ENCODE results near the gene PDGFA.

The PDGFA gene

GRCh38 chr7:471866-472639 lies 47.6 kb downstream of the PDGFA start:
- H2AFZ ChIP-seq (ENCODE audit: low read depth, low read length) = no peak overlapping the region
- H3K27ac ChIP-seq (ENCODE audit: low read length) = no peak overlapping the region
- no peaks in the 10 kb centered on the region for H4K20me1 ChIP-seq (ENCODE audit: insufficient read depth, low read length)
- no peaks in the 10 kb centered on the region for H3K36me3 ChIP-seq (ENCODE audit: insufficient read depth, low read length)
- H3K4me3 ChIP-seq (ENCODE audit: low read depth in 1 of 2, low read length in 2 of 2) = no peak overlapping the region
- no peaks in the 10 kb centered on the region for H3K79me2 ChIP-seq (ENCODE audit: insufficient read depth, low read length)
- no peak overlapping the region for H3K9ac ChIP-seq (ENCODE audit: low read depth, low read length)
- no peaks in the 10 kb centered on the region for H3K27me3 ChIP-seq (ENCODE audit: insufficient read depth, low read length, poor library complexity)
- no peak overlapping the region for H3K4me2 ChIP-seq (ENCODE audit: insufficient read depth, low read length)
- ATAC-seq (ENCODE audit: insufficient read depth, low read depth) (0 out of 3 replicates have a peak, but pooled peaks have one; percentile 24), DNase-seq (no peak)
- TF ChIP-seq EZH2 (IDR thresholded peaks at IDR 0.05; ENCODE audit: borderline replicate concordance, low read depth, low read length, severe bottlenecking) = no peak
- no peak for TF ChIP-seq CTCF (IDR thresholded peaks at IDR 0.05; ENCODE audit: borderline replicate concordance, extremely low read depth, low read length, poor library complexity, severe bottlenecking)
- H3K4me1 ChIP-seq (ENCODE audit: insufficient read depth, low read length) = no peaks in the 10 kb centered on the region
- no peaks in the 10 kb centered on the region for H3K9me3 ChIP-seq (ENCODE audit: insufficient read depth, low read length, severe bottlenecking)

DNA sequence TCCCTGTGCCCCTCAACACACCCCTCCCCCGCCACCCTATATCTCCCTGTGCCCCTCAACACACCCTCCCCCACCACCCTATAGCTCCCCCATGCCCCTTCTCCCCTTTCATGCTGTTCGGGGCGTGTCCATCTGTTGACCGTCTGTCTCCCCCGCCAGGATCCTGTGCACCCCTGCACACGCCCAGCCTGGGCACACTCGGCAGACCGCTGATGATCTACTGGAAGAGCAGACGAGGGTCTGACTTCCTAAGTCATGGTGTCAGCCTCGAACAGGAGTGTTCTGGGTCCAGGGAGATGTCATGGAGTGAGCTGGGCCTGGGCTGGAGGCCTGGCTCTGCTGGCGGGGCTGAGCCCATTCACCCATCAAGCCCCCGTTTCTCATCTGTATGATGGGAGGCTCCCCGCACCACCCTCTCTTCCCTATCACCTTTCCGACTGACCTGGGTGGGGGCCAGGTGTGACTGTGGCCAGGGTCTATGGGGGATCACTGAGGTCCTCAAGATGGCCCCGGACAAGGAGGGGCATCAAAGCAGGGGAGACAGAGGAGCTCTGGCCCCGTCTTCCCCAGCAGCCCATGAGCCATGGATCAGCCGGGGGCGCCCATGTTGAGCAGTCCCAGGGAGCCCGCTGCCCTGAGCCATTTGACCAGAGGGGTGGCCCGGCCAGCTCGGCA lies 48.3 kb downstream of the PDGFA start:
- Histone ChIP-seq H3K9me3 (ENCODE audit: insufficient read depth, low read length, severe bottlenecking) (no peaks in the 10 kb centered on the region), H3K36me3 (ENCODE audit: insufficient read depth, low read length) (no peaks in the 10 kb centered on the region), H3K4me1 (ENCODE audit: insufficient read depth, low read length) (no peaks in the 10 kb centered on the region), H3K4me2 (ENCODE audit: insufficient read depth, low read length) (no peak overlapping the region), H3K4me3 (ENCODE audit: low read depth in 1 of 2, low read length in 2 of 2) (no peak overlapping the region), H3K79me2 (ENCODE audit: insufficient read depth, low read length) (no peaks in the 10 kb centered on the region), H4K20me1 (ENCODE audit: insufficient read depth, low read length) (no peaks in the 10 kb centered on the region), H3K27ac (ENCODE audit: low read length) (no peak overlapping the region), H3K9ac (ENCODE audit: low read depth, low read length) (no peak overlapping the region), H3K27me3 (ENCODE audit: insufficient read depth, low read length, poor library complexity) (no peaks in the 10 kb centered on the region), H2AFZ (ENCODE audit: low read depth, low read length) (no peak overlapping the region)
- no peak for DNase-seq
- no peak for ATAC-seq (ENCODE audit: insufficient read depth, low read depth)
- TF ChIP-seq EZH2 (IDR thresholded peaks at IDR 0.05; ENCODE audit: borderline replicate concordance, low read depth, low read length, severe bottlenecking) = no peak
- TF ChIP-seq CTCF (IDR thresholded peaks at IDR 0.05; ENCODE audit: borderline replicate concordance, extremely low read depth, low read length, poor library complexity, severe bottlenecking) = no peak

GRCh38 chr7:469563-469961 lies 50.1 kb downstream of the PDGFA start:
- Histone ChIP-seq H3K36me3 (ENCODE audit: insufficient read depth, low read length) (no peaks in the 10 kb centered on the region), H3K27me3 (ENCODE audit: insufficient read depth, low read length, poor library complexity) (no peaks in the 10 kb centered on the region)

More at GRCh38 chr7:469563-469961, 50.1 kb downstream of the PDGFA start:
- H4K20me1 ChIP-seq (ENCODE audit: insufficient read depth, low read length) = no peaks in the 10 kb centered on the region
- no peak overlapping the region for H3K4me2 ChIP-seq (ENCODE audit: insufficient read depth, low read length)
- H2AFZ ChIP-seq (ENCODE audit: low read depth, low read length) = no peak overlapping the region
- no peaks in the 10 kb centered on the region for H3K4me1 ChIP-seq (ENCODE audit: insufficient read depth, low read length)
- H3K9me3 ChIP-seq (ENCODE audit: insufficient read depth, low read length, severe bottlenecking) = no peaks in the 10 kb centered on the region
- H3K9ac ChIP-seq (ENCODE audit: low read depth, low read length) = no peak overlapping the region
- TF ChIP-seq EZH2 (IDR thresholded peaks at IDR 0.05; ENCODE audit: borderline replicate concordance, low read depth, low read length, severe bottlenecking) = no peak
- TF ChIP-seq CTCF (IDR thresholded peaks at IDR 0.05; ENCODE audit: borderline replicate concordance, extremely low read depth, low read length, poor library complexity, severe bottlenecking) = no peak
- H3K79me2 ChIP-seq (ENCODE audit: insufficient read depth, low read length) = no peaks in the 10 kb centered on the region
- ATAC-seq (ENCODE audit: insufficient read depth, low read depth) (no peak), DNase-seq (no peak)
- H3K27ac ChIP-seq (ENCODE audit: low read length) = no peak overlapping the region
- no peak overlapping the region for H3K4me3 ChIP-seq (ENCODE audit: low read depth in 1 of 2, low read length in 2 of 2)
